ENCODE data around the gene VPS33B.

VPS33B gene

DNA sequence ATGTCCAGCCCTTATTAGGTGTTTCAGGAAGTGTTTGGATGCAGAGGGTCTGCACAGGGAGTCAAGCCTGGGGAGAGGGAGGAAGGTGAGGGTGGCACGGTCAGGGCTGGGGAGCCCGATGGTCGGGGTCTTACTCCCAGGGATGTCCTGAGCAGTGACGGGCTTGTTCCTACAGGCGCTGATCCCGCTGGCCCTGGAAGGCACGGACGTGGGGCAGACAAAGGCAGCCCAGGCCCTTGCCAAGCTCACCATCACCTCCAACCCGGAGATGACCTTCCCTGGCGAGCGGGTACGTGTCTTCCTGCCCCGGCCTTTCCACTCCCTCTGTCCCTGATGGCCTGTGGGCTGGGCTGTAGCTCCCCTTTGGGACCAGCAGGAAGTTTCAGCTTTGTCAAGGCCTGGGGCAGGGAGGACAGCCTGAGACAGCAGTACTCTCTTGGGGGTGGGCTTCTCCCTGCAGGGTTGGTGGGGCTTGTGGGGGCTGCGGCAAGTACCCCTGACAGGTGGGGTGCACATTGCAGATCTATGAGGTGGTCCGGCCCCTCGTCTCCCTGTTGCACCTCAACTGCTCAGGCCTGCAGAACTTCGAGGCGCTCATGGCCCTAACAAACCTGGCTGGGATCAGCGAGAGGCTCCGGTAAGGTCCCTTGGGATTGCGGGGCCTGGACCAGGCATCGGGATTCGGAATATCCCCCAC, 72.3 kb downstream of the VPS33B start:
- no peak for DNase-seq (ENCODE audit: low read depth)
- TF ChIP-seq, protein P1, sequence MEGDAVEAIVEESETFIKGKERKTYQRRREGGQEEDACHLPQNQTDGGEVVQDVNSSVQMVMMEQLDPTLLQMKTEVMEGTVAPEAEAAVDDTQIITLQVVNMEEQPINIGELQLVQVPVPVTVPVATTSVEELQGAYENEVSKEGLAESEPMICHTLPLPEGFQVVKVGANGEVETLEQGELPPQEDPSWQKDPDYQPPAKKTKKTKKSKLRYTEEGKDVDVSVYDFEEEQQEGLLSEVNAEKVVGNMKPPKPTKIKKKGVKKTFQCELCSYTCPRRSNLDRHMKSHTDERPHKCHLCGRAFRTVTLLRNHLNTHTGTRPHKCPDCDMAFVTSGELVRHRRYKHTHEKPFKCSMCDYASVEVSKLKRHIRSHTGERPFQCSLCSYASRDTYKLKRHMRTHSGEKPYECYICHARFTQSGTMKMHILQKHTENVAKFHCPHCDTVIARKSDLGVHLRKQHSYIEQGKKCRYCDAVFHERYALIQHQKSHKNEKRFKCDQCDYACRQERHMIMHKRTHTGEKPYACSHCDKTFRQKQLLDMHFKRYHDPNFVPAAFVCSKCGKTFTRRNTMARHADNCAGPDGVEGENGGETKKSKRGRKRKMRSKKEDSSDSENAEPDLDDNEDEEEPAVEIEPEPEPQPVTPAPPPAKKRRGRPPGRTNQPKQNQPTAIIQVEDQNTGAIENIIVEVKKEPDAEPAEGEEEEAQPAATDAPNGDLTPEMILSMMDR (IDR thresholded peaks at IDR 0.05; ENCODE audit: low read depth, low read length, missing control alignments), result no peak
- no peak overlapping the region for H3K4me3 ChIP-seq (ENCODE audit: low read depth, low read length)
- in situ Hi-C loops (cut with HindIII; ENCODE audit: low sequenced_read_pairs), result no loop called here
